Stimulated activated CD8-positive, alpha-beta memory T cell treated with anti-CD3 and anti-CD28 coated beads, Interleukin-12 subunit alpha, Interleukin-12 subunit beta, amount 100 ng/mL, for 1 hour (primary cell): ENCODE measurements around the gene MRPL40.
"Not testable (repeated sequence)": the region's sequence is repeated elsewhere in the genome, so short reads cannot be mapped to it uniquely, and the experiment has no call there.

Experiments used
- DNase-seq: peaks from one replicate; pipeline ENCODE4 v3.0.0-alpha.2; 2020; ENCODE audit warnings: low read depth

MRPL40 gene

GRCh38 chr22:19407649-19408606, 24.4 kb upstream of the MRPL40 start:
- no peak for DNase-seq

- DNase-seq = no peak
Measured at GRCh38 chr22:19410941-19411689, 21.2 kb upstream of the MRPL40 start.

GRCh38 chr22:19411690-19412045, 20.7 kb upstream of the MRPL40 start:
- no peak for DNase-seq

- DNase-seq = no peak
Measured at GRCh38 chr22:19412478-19412877, 19.9 kb upstream of the MRPL40 start.

GRCh38 chr22:19412923-19413322, 19.4 kb upstream of the MRPL40 start:
- DNase-seq = no peak

GRCh38 chr22:19419086-19419463, 13.3 kb upstream of the MRPL40 start:
- DNase-seq = no peak

GRCh38 chr22:19419464-19420178, 12.7 kb upstream of the MRPL40 start:
- peak; percentile 15 for DNase-seq

GRCh38 chr22:19420321-19420720, 12.0 kb upstream of the MRPL40 start:
- DNase-seq = no peak

- no peak for DNase-seq
Measured at GRCh38 chr22:19422440-19423301, 9.7 kb upstream of the MRPL40 start.

GRCh38 chr22:19424186-19424500, 8.2 kb upstream of the MRPL40 start:
- DNase-seq = no peak

GRCh38 chr22:19429950-19430889, 2.1 kb upstream of the MRPL40 start:
- DNase-seq = no peak

- no peak for DNase-seq
Measured at GRCh38 chr22:19430890-19431541, 1.3 kb upstream of the MRPL40 start.

- DNase-seq = peak; percentile 74
Measured at GRCh38 chr22:19431649-19432132, 654 bp upstream of the MRPL40 start, which contains the start of gene HIRA. Gene HIRA (minus strand): TSS chr22:19431733. CDS start chr22:19431476, 257 bp downstream.

- no peak for DNase-seq
Measured at GRCh38 chr22:19434401-19434800, 2.1 kb downstream of the MRPL40 start.

GRCh38 chr22:19434829-19435580, 2.7 kb downstream of the MRPL40 start:
- no peak for DNase-seq

- DNase-seq = not testable (repeated sequence)
Measured at GRCh38 chr22:19436444-19437161, 4.3 kb downstream of the MRPL40 start.

GRCh38 chr22:19438298-19438697, 6.0 kb downstream of the MRPL40 start:
- no peak for DNase-seq
